HL-60/S4 treated with phorbol 12-myristate 13-acetate at 8.2 ng/mL for 4 days and 3 days (cell line): ENCODE data around the gene CRHR2.

Experiments
- in situ Hi-C: fragments of 300-500 bp; cut with MboI; formaldehyde crosslinking; loops from 2 replicates; pipeline ENCODE4 v1.15.0; 2022; ENCODE audit warnings: low sequenced_read_pairs

The CRHR2 gene

DNA sequence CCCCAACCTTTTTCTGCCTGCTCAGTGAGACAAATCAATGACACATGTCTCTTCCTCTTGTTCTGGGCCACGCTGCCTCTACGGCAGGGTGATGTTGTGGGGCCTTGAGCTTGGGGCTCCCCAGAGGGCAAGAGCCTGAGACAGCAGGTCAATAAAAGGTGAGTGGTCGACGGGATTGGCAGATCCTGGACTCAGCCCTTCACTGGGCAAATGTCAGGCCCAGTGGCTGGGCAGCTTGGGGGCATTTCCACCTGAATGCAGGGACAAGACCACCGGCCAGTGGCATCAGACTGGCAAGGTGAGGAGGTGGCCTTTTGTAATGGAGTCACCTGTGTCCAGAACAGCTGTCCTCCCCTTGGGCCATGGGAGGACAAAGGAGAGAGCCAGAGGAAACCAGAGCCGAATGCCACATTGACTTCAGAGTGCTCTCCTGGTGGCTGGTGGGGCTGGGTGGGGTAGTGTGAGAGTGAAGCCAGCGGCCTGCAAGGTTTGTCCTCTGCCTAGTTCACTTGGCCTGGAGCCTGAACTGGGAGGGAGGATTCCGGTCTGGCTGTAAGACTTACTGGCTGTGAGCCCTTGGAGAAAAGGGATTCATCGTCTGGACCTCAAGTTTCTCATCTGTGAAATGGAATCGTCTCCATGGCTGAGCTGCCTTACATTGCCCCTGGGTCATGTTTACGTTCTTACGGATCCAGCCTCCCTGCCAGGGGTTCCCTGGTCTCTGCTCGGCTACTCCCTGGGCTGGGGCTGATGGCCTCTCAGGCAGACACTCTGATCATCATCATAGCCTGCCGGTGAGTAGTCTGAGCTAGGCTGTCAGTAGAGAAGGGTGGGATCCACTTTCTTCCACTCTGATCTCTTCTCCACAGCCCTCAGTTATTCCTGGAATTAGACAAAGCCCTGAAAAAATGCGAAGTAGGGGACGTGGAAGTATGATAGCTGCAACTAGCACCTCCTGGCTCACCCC lies 25.4 kb upstream of the CRHR2 start:
- in situ Hi-C loops, result no loop called here

DNA sequence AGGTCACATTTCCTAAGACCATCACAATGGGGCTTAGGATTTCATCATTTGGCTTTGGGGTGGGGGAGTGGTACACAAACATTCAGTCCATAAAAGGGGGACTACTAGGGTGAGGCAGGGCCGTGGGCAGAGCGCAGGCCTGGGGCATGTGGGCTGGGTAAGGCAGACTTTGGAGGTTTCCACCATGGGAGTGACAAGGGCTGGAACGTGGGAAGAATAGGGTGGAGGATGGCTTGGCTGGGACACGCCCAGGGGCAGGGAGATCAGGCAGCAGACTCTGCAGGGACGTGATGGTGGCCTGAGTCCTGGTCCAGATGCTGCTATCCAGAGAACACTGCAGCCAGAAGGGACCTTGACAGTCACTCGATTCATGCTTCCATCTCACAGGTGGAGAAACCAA lies 24.7 kb upstream of the CRHR2 start:
- in situ Hi-C loops, result no loop called here

DNA sequence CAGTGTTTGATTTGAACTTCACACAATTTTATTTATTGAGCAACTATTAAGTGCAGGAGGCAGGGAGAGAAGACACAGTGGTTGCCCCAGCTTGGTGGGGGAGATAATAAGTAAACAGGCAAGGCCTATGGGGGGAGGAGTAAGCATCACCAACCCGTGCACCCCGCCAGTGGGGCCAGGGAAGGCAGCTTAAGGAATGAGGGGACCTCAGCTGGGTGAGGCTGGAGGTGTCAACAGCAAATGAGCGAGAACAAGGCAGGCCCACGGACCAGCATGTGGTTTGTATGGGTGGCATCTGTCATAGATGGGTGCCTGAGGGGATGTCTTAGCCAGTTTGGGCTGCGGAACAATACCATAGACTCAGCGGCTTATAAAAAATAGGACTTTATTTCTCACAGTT lies 24.1 kb upstream of the CRHR2 start:
- in situ Hi-C loops, result no loop called here

- in situ Hi-C loops, result no loop called here
These were observed 23.3 kb upstream of the CRHR2 start for GRCh38 chr7:30705596-30705995.

- in situ Hi-C loops, result no loop called here
These were observed 22.8 kb upstream of the CRHR2 start for GRCh38 chr7:30705008-30705407.

- in situ Hi-C loops, result no loop called here
These were observed 21.5 kb upstream of the CRHR2 start for GRCh38 chr7:30703756-30704155.

DNA sequence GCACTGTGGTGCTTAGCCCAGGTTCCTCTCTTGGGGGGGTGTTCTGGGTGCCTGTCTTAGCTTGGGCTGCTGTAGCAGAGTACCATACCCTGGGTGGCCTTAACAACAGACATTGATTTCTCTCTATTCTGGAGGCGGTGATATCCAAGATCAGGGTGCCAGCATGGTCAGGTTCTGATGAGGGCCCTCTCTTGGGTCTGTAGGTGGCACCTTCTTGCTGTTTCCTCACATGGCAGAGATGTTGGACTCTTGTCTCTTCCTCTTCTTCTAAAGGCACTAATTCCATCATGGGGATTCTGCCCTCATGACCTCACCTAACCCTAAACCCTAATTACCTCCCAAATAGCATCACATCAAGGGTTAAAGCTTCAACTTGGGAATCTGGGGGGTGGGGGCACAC lies 19.9 kb upstream of the CRHR2 start:
- in situ Hi-C loops, result no loop called here

DNA sequence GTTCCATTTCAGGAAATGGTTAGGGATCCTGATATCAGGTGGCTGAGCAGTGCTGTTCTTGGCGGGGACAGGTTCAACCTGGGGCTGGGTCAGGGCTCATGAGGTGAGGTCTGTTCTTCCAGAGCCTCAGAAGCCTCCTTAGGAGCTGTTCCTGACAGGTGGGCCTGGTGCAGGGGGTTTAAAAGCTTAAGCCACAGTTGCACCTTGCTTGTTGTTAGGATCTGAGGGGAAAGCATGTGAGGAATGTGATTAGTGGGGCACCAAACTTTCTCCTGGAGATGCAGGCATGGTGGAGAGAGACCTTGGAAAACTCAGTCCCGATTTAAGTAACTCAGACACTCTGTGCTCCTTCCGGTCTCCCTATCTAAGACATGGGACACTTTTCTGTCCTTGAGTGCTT lies 18.7 kb upstream of the CRHR2 start:
- in situ Hi-C loops, result no loop called here

DNA sequence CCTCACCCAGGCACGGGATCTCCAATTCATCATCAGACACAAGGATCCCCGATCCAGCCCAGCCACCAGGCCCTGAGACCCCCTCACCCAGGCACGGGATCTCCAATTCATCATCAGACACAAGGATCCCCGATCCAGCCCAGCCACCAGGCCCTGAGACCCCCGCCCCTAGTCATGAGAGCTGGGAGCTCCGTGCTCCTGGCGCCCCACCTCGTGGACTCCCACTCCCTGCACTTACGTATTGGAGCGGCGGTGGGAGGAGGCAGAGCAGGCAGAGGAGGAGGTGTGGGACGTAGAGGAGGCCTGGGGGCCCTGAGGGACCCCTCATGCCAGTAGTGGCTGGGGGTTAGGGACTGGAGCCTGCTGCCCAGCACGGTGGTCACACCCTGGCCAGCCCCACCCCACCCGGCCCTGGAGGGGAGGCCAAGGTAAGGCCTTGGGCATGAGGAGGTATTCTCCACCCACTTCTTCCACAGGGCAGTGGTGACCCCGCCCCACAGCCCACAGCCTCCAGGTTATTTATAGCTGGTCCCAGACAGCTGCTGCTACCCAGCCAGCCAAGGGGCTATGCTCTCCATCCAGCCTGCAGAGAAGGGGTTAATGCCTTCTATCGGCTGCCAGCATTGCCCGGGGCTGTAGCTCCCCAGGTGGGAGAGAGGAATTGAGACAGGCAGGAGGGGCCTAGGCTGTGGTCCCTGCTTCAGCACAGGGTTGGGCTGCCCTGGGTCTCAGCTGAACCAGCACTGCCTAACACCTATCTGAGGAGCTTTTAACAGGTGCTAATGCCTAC lies 17.6 kb upstream of the CRHR2 start:
- in situ Hi-C loops, result no loop called here

DNA sequence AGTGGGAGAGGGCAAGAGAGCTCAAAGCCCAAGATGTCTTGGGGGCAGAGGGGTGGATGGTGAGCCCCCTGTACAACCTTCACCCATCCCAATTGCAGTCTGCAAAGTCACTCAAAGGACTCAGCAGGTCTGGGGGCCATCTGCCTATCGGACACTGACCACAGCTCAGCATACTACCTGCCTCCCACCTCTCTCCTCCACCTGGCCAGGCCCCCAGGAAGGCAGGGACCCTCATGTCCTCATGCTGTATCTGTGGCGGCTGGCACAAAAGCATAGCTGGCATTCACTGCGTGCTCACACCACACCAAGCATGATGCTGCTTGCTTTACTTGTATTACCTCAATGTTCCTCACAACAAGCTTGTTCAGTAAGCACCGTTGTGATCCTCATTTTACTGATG lies 16.2 kb upstream of the CRHR2 start:
- in situ Hi-C loops, result no loop called here

DNA sequence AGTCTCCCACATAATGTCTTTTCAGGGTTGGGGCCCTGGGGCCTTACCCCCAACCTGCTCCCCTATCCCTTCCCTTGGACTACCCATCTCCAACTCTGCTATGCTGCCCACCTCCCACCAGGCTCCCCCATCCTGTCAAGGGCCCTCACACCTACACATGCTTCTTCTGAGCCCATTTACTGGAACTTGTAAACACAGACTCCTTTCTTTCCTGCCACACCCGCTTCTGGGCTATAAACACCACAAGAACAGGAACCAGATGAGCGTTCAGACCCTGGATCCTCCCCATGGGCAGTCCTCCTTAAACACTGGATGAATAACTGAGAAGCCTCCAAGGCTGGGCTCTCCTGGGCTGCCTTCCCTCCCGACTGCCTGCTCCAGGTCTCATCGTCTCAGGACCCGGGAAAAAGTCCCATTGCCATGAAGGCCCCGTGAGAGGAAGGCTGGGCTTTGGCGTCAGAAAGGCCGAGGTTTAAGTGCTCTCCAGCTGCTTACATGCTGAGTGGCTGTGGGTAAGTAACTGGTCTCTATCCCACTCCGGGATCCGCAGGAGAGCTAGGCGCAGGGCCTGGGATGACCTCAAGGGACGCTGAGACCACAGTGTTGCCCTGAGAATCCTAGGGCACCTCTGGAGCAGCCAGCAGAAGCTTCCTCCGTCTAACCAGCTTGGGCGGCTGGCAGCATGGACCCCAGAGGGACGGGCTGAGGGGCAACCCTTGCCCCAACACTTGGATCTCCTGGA lies 15.6 kb upstream of the CRHR2 start:
- in situ Hi-C loops, result no loop called here

GRCh38 chr7:30694774-30695721 lies 12.8 kb upstream of the CRHR2 start:
- in situ Hi-C loops, result no loop called here

GRCh38 chr7:30694218-30694745 lies 12.0 kb upstream of the CRHR2 start:
- in situ Hi-C loops, result no loop called here

- in situ Hi-C loops, result no loop called here
These were observed 10.6 kb upstream of the CRHR2 start for GRCh38 chr7:30692882-30693281.

DNA sequence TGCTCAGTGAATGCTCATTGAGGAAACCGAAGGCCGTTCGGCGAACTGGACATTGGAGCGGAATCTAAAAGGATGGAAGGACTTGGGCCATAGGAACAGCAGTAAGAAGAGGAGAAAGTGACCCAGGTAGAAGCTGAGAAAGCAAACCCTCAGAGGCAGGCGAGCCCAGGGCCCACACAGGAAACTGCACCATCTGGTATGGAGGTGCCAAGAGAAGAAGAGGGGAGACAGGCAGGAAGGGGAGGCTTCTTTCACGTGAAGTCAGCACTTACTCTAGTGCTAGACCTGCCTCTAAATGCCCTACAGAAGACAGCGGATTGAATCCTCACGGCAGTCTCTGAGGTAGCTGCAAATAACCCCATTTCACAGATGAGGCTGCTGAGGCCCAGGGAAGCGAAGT lies 10.2 kb upstream of the CRHR2 start:
- in situ Hi-C loops, result no loop called here

GRCh38 chr7:30690011-30690410 lies 7.8 kb upstream of the CRHR2 start:
- in situ Hi-C loops, result no loop called here

GRCh38 chr7:30688718-30689221 lies 6.5 kb upstream of the CRHR2 start:
- in situ Hi-C loops, result no loop called here

DNA sequence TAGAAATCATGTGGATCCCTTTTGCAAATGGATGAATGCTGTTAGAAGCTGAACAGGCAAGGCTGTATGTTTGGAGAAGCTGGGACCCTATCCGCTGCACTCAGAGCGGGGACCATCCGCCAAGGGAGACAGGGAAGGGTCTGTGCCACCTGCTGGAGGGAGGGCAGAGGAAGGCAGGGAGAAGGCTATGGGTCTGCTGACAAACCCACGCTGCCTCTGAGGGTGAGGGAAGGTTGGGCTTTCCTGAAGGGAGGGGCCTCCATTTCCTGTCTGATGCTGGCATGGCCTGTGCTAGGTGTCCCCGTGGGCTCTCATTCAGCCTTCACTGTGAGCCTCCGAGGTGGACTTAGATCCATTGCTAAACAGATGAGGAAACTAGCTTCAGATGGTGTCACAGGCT lies 5.3 kb upstream of the CRHR2 start:
- in situ Hi-C loops, result no loop called here

DNA sequence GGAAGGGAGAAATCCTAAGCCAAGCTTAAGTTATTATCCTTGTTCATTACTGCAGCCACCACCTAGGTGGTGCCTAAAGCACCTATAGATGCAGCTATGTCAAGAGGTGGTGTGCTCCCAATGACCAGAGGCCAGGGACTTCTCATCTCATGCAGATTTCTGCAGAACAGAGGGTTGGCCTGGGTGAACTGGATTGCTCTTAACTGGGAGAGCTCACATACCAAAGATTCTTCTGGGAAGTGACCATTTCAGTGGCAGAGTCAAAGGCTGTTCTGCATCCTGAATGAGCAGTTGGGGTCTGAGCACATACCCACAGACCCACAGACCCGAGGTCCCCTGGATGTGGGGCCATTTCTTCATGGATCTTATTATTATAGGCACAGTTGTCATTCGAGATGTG lies 2.1 kb upstream of the CRHR2 start:
- in situ Hi-C loops, result no loop called here

- in situ Hi-C loops, result no loop called here
These were observed 1.6 kb upstream of the CRHR2 start for GRCh38 chr7:30683816-30684215.
